HG02571 (cell line): ENCODE measurements around the gene MRNIP.
A peak's percentile ranks its signal among the peaks of the same experiment; 100 is the strongest.

ENCODE experiments used
- ATAC-seq: cut with Tn5 transposase; IDR thresholded peaks from one replicate; pipeline ENCODE4 v1.9.1; 2021; ENCODE audit warnings: mild to moderate bottlenecking, moderate library complexity; ENCODE audit not compliant: unreplicated experiment

Gene MRNIP

GRCh38 chr5:179858586-179859427, at the start of gene MRNIP:
TSS of gene MRNIP (minus strand) at chr5:179858817. CDS start at chr5:179858796, 21 bp downstream.
- peak; percentile 96 for ATAC-seq

- peak; percentile 87 for ATAC-seq
These were observed 49.1 kb upstream of the MRNIP start, which contains the start of gene TBC1D9B for GRCh38 chr5:179907556-179908324. TSS of gene TBC1D9B (minus strand) at chr5:179907897. CDS start at chr5:179907821, 76 bp downstream.

GRCh38 chr5:179906795-179907555, 48.4 kb upstream of the MRNIP start:
- ATAC-seq: peak; percentile 25

GRCh38 chr5:179906294-179906794, 47.7 kb upstream of the MRNIP start:
- ATAC-seq: no peak

GRCh38 chr5:179905161-179905560, 46.5 kb upstream of the MRNIP start:
- ATAC-seq: no peak

- ATAC-seq: no peak
These were observed 46.0 kb upstream of the MRNIP start for GRCh38 chr5:179904463-179905160.

GRCh38 chr5:179902763-179903158, 44.1 kb upstream of the MRNIP start:
- ATAC-seq: no peak

GRCh38 chr5:179901915-179902762, 43.5 kb upstream of the MRNIP start:
- ATAC-seq: no peak

GRCh38 chr5:179901462-179901861, 42.8 kb upstream of the MRNIP start:
- no peak for ATAC-seq

- ATAC-seq: no peak
These were observed 42.1 kb upstream of the MRNIP start for GRCh38 chr5:179900711-179901110.

- ATAC-seq: no peak
These were observed 41.6 kb upstream of the MRNIP start for GRCh38 chr5:179900206-179900605.

- ATAC-seq: no peak
These were observed 37.2 kb upstream of the MRNIP start for GRCh38 chr5:179895861-179896260.

GRCh38 chr5:179893958-179894895, 35.6 kb upstream of the MRNIP start:
- no peak for ATAC-seq

- no peak for ATAC-seq
These were observed 34.7 kb upstream of the MRNIP start for GRCh38 chr5:179893076-179893957.

- ATAC-seq: no peak
These were observed 33.6 kb upstream of the MRNIP start for GRCh38 chr5:179892255-179892654.

- ATAC-seq: no peak
These were observed 32.4 kb upstream of the MRNIP start for GRCh38 chr5:179890751-179891682.
